Hindlimb muscle (tissue), 1 donor: ENCODE results near the gene ZYG11A. TPM values are rescaled to one million over a fixed set of nuclear protein-coding genes. Genes with fewer than 3 reads are reported as not detected.

ENCODE experiments used
- DNase-seq: peaks from one replicate; pipeline ENCODE4 v3.0.0-alpha.2; 2013
- polyA plus RNA-seq: library from polyadenylated mRNA; unstranded; fragments of 120-200 nt; gene quantifications from one replicate; pipeline ENCODE4 v1.2.1, GENCODE V29; 2013; ENCODE audit not compliant: insufficient read length

ZYG11A gene
- polyA plus RNA-seq, 1 donor = 0.06 TPM

DNA sequence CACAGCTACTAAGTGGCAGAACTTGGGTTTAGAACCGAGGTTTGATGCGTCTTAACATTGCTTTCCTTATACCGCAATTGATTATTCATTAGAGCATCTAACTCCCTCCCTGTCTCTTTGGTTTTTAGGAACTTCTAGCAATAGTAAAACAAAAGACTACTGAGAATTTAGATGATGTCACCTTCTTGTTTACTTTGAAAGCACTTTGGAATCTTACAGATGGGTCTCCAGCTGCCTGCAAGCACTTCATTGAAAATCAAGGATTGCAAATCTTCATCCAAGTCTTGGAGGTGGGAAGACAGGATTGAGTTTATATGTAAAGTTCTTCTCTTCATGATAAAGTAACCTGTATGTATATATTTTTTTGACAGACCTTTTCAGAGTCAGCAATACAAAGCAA, 35.0 kb downstream of the ZYG11A start:
- DNase-seq = no peak

GRCh38 chr1:52880206-52880605, 37.6 kb downstream of the ZYG11A start:
- no peak for DNase-seq

GRCh38 chr1:52887483-52887882, 44.9 kb downstream of the ZYG11A start:
- no peak for DNase-seq

DNA sequence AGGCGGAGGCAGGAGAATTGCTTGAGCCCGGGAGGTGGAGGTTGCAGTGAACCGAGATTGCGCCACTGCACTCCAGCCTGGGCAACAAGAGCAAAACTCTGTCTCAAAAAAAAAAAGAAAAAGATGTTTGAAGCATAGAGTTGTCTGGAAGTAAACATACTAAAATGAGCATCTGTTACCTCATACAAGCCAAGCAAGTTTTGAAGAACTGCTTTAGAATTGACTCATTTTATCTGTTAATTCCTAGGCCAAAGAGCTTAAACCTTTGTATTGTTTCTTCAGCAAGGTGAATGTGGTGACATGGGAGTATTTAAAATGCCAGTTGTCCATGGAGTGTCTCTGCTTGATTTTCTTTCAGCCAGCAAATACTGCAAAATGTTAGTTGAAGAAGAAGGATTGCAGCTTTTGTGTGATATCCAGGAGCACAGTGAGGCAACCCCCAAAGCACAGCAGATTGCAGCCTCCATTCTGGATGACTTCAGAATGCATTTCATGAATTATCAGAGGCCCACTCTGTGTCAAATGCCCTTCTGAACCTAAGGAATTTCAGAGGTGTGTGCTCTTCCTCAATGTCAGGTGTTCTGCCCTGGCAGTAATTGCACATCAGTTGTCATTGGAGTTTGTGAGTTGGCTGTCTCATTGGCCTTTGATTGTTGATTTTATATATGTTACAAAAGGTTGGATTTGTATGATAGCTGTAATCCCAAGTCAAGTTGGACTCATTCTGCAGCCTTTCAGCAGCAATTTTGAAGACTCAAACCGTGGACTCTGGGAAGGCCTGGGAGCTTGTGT, 50.1 kb downstream of the ZYG11A start:
- DNase-seq = no peak

DNA sequence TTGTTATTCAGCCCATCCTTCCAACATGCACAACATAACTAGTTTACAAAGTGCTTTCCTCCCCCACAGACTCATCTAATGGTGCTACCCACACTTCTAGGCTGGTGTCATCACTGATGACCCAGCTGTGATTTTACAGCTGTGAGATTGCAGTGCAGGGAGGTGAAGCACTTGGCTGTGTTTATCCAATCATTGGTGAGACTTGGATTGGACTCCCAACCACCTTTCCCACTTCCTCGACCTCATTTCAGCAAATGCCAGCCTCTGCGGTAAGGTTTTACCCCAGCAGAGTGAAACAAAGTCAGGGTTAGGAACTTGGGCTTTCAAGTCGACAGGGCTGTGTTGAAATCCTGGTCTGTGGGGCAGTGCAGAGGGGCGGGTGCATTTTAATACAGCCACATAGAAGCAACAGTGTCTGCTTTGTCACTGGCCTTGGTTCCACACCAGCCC, 56.9 kb downstream of the ZYG11A start:
- no peak for DNase-seq

DNA sequence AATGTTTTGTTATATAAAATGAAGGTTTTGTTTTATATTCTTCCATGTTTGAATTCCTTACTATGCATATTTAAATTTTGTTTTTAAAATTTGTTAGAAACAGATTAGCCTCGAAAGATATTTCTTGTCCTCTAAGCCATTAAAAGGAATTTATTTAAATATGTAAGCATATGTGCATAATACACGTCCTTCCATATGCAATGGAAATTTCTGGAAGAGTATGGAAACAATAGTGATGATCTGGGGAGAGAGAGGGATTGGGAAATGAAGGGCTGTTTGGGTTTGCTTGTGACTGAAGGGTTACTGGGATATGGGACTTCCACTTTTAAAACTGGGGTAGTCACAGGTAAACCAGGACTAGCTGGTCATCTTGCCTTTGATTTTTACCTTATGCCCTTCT, 57.8 kb downstream of the ZYG11A start:
- DNase-seq = no peak

- no peak for DNase-seq
These were observed 58.8 kb downstream of the ZYG11A start for GRCh38 chr1:52901384-52901783.

- DNase-seq = no peak
These were observed 61.8 kb downstream of the ZYG11A start for GRCh38 chr1:52904208-52904926.

DNA sequence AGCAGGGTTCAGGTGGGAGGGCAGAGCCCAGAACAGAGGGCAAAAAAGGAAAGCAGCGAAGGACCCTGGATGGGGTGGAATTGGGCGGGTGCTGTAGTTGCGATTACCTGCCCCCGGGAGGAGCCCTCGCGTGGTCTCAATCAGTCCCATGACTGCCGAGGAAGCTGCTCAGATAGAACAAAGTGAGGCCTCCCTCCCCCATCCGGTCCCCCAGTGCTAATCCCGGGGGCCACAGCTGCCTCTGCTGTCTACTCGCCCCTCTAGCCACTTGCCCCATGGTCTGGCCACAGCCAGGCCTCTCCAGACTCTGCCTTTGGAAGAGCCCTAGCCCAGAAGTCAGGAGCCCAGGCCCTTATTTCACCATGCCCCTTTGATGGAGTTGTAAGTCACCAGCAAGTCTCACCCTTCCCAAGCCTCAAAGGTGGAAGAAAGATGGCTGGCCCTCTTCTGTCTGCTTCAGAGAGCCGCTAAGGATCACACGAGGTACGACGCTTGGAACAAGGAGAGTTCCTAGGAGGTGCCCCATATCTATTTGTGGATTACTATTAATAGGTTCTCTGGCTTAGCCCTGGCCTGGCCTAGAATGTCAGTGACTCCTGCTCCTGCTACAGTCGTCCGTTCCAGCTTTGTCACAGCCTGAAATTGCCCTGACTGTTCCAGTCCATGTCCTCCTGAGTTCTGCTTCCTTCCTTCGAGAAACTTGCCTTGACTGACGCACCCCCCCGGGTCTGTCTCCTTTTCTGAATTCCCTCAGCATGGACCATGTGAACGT, 62.6 kb downstream of the ZYG11A start:
- DNase-seq = no peak

DNA sequence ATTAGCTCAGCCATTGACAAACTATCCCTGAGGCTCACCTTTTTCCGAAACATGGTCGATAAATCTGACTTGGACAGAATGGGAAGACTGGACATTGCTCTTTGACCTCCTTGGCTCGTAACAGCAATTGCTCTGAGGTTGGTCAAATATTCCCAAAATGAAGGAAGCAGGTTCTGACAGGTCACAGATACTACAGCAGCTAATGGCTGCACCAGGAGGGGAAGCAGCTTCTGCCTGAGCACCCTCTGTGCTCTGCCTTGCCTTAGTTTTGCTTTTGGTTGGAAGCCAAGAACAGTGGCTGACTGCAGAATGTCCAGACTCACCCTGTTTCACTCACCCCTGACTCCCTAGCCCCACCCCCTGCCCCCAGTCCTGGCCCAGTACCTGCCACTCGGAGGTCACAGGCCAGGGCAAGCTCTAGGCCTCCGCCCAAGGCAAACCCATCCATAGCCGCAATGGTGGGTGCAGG, 63.6 kb downstream of the ZYG11A start:
- DNase-seq = no peak

DNA sequence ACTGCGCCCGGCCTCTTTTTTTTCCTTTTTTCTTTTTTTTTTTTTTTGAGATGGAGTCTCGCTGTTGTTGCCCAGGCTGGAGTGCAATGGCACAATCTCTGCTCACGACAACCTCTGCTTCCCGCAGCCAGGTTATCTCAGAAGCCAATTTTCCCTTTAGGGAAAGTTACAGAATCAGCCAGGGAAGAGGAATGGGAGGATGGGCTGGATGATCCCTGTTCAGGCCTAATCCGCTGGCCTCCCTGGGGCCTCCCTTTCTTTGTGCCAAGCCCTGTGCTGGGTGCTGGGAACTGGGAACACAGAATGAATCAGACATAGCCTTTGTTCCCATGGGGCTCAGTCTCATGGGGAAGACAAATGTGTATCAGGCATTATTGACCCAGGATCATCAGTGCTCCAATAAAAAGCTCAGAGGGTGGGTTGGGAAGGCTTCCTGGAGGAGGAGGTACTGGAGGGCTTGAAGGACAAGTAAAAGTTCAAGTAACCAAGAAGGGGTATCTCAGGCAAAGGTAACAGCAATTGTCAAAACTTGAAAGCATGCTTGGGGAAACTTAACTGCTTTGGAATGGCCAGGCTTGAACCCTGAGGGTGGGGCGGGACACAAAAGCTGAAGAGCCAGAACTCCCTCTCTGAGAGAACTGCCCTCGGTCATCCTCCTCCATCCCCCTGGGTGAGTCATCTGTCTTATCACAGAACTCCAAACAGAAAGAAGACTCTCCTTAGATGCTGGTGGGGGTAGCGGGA, 64.7 kb downstream of the ZYG11A start:
- no peak for DNase-seq

DNA sequence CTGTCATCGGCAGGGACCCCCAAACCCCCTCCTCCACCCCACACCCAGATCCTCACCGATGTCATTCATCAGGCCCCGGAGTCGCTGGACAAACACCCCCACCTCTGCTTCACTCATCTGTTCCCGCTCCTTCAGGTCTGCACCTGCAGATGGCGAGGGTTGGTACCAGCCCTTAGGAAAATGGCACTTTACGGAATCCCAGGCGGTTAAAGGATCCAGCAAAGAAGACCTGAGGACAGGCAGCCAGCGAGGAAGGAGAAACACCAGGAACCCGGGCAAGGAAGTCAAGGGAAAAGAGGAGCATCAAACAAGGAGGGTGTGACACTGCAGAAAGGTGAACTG, 65.2 kb downstream of the ZYG11A start:
- DNase-seq = no peak

DNA sequence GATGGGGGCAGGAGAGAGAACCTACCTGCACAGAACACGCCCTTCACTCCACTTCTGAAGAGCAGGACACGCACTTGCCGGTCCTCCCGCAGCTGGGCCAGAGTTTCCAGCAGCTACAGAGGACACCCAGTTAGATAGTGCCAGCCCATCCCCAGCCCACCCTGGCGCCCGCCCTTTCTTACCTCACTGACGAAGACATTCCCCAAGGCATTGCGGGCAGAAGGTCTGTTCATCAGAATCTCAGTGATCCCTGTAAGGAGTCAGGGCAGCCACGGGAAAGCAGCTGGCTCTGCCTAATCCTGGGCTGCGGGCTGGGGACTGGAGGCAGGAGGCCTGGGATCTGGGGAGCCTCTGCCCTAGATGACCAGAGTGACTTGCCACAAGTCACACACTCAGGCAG, 69.0 kb downstream of the ZYG11A start:
- DNase-seq = no peak

GRCh38 chr1:52913014-52913413, 70.5 kb downstream of the ZYG11A start:
- no peak for DNase-seq

DNA sequence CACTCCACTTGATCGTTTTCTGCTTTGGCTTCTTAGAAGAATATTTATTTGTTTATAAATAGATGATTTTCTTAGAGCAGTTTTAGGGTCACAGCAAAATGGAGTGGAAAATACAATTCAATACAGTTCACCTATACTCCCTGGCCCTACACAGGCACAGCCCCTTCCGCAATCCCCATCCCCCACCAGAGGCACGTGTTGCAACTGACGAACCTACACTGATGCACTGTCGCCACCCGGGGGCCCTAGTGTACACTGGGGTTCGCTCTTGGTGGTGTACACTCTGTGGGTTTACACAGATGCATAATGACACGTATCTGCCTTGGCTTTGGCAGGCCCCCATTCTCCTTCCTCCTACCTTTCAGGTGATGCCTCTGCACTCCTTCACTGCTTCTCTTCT, 71.0 kb downstream of the ZYG11A start:
- no peak for DNase-seq

- DNase-seq = no peak
These were observed 71.9 kb downstream of the ZYG11A start for GRCh38 chr1:52914463-52914862.

GRCh38 chr1:52915211-52915854, 72.8 kb downstream of the ZYG11A start:
- DNase-seq = no peak

- no peak for DNase-seq
These were observed 73.3 kb downstream of the ZYG11A start for GRCh38 chr1:52915855-52916220.

DNA sequence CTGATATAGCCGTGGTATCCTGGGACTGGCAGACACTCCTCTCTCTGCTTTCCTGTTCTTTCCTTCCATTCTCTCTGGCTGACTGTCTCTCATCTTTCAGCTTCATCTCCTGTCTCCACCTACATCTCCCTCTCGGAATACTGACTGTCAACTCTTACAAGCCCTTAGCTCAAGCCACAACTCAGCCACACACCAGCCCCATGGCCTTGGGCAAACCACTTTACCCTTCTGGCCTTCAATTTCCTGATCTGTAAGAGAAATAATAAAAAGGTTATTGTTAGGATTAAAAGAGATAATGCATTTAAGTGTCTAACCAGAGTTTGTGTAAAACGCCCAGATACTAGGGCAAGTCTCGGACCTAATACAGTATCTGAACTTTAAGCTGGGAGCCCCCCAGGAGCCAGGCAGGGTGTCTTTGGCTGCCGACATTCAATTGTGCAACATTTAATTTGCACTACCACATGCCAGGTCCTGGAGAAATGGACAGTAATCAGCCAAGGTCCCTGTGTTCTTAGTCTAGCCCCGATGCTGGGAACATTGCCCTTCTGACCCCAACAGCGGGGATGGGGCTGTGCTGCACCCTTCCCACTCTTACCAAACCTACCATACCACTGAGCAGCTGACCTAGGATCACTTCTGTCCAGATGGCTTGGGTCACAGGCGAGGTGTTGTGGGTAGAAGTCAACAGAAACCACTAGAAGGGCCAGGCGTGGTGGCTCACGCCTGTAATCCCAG, 73.8 kb downstream of the ZYG11A start:
- DNase-seq = no peak

- no peak for DNase-seq
These were observed 74.6 kb downstream of the ZYG11A start for GRCh38 chr1:52917156-52917555.

- no peak for DNase-seq
These were observed 75.0 kb downstream of the ZYG11A start for GRCh38 chr1:52917581-52917980.
